Astrocyte (in vitro differentiated cells and primary cell): ENCODE data around the gene CHCHD6. TPM values are rescaled to one million over a fixed set of nuclear protein-coding genes. Genes with fewer than 3 reads are reported as not detected.

ENCODE experiments used
- DNase-seq: peaks from one replicate; pipeline ENCODE4 v3.0.0-alpha.2; 2010; ENCODE audit warnings: low read depth
- FAIRE-seq: peaks from 2 replicates; lab custom pipeline; 2011; peaks lifted over from hg19 to GRCh38; lab: Jason Lieb, UNC
- H2AFZ ChIP-seq: 2 replicates; pipeline ENCODE4 v1.6.0; 2012; ENCODE audit warnings: low read depth, low read length, inconsistent platforms
- H3K27ac ChIP-seq: 2 replicates; pipeline ENCODE4 v1.5.1; 2011; ENCODE audit warnings: low read depth, low read length, inconsistent platforms
- H3K27me3 ChIP-seq: 2 replicates; pipeline ENCODE4 v1.6.0; 2011; ENCODE audit warnings: low read length, inconsistent platforms; ENCODE audit not compliant: insufficient read depth
- H3K36me3 ChIP-seq: 2 replicates; pipeline ENCODE4 v1.5.1; 2011; ENCODE audit warnings: low read length, inconsistent platforms; ENCODE audit not compliant: insufficient read depth
- H3K4me1 ChIP-seq: 2 replicates; pipeline ENCODE4 v1.5.1; 2011; ENCODE audit warnings: low read length, inconsistent platforms; ENCODE audit not compliant: insufficient read depth
- H3K4me2 ChIP-seq: 2 replicates; pipeline ENCODE4 v1.6.0; 2012; ENCODE audit warnings: low read length, inconsistent platforms
- H3K4me3 ChIP-seq: 2 replicates; pipeline ENCODE4 v1.5.1; 2011; ENCODE audit warnings: low read depth, mild to moderate bottlenecking, low read length, inconsistent platforms; ENCODE audit not compliant: insufficient read depth
- H3K79me2 ChIP-seq: 2 replicates; pipeline ENCODE4 v1.6.0; 2012; ENCODE audit warnings: mild to moderate bottlenecking, low read length, inconsistent platforms; ENCODE audit not compliant: insufficient read depth
- H3K9ac ChIP-seq: 2 replicates; pipeline ENCODE4 v1.6.0; 2012; ENCODE audit warnings: mild to moderate bottlenecking, low read length, inconsistent platforms
- H3K9me3 ChIP-seq: 2 replicates; pipeline ENCODE4 v1.5.1; 2012; ENCODE audit warnings: low read depth, mild to moderate bottlenecking, low read length, inconsistent platforms; ENCODE audit not compliant: insufficient read depth
- H4K20me1 ChIP-seq: 2 replicates; pipeline ENCODE4 v1.6.0; 2012; ENCODE audit warnings: low read length, inconsistent platforms; ENCODE audit not compliant: insufficient read depth
- H3K27ac Mint-ChIP-seq: one replicate; pipeline ENCODE4 v1.8.0; 2021; ENCODE audit warnings: mild to moderate bottlenecking, mixed read lengths; ENCODE audit not compliant: unreplicated experiment
- H3K27me3 Mint-ChIP-seq: one replicate; pipeline ENCODE4 v1.8.0; 2021; ENCODE audit warnings: low read depth, mixed read lengths; ENCODE audit not compliant: unreplicated experiment
- H3K36me3 Mint-ChIP-seq: one replicate; pipeline ENCODE4 v1.8.0; 2021; ENCODE audit warnings: low read depth, mixed read lengths; ENCODE audit not compliant: unreplicated experiment
- H3K4me1 Mint-ChIP-seq: one replicate; pipeline ENCODE4 v1.8.0; 2021; ENCODE audit warnings: low read depth, mixed read lengths; ENCODE audit not compliant: unreplicated experiment
- H3K4me3 Mint-ChIP-seq: one replicate; pipeline ENCODE4 v1.8.0; 2021; ENCODE audit warnings: mild to moderate bottlenecking, moderate library complexity, mixed read lengths; ENCODE audit not compliant: unreplicated experiment
- H3K9me3 Mint-ChIP-seq: one replicate; pipeline ENCODE4 v1.8.0; 2021; ENCODE audit warnings: mild to moderate bottlenecking, mixed read lengths; ENCODE audit not compliant: unreplicated experiment
- EZH2 ChIP-seq: IDR thresholded peaks from 2 replicates; pipeline ENCODE4 v1.6.1; 2012; ENCODE audit warnings: mild to moderate bottlenecking, low read length, inconsistent platforms; ENCODE audit not compliant: insufficient read depth
- total RNA-seq: library from RNA; stranded (reverse); gene quantifications from 2 replicates; pipeline ENCODE4 v1.2.1, GENCODE V29; 2021
- TF ChIP-seq, protein P1 (sequence below): IDR thresholded peaks from 2 replicates; pipeline ENCODE4 v1.5.1; 2011; ENCODE audit warnings: low read depth, mild to moderate bottlenecking, inconsistent platforms, low read length, moderate library complexity; ENCODE audit not compliant: insufficient read depth

Gene CHCHD6
- total RNA-seq, 1 donor from 2014 or later = 21.1 TPM

GRCh38 chr3:126962756-126963155 is 258.7 kb downstream of the CHCHD6 start:
- Histone ChIP-seq H3K9ac (no peak overlapping the region), H3K79me2 (no peaks in the 10 kb centered on the region), H2AFZ (no peak overlapping the region), H4K20me1 (no peaks in the 10 kb centered on the region), H3K4me3 (no peak overlapping the region), H3K27me3 (no peaks in the 10 kb centered on the region), H3K27ac (no peak overlapping the region), H3K36me3 (no peaks in the 10 kb centered on the region), H3K9me3 (no peaks in the 10 kb centered on the region), H3K4me1 (peaks cover 10% of the 10 kb centered on the region), H3K4me2 (no peak overlapping the region)
- TF ChIP-seq EZH2 = no peak
- TF ChIP-seq, protein P1, sequence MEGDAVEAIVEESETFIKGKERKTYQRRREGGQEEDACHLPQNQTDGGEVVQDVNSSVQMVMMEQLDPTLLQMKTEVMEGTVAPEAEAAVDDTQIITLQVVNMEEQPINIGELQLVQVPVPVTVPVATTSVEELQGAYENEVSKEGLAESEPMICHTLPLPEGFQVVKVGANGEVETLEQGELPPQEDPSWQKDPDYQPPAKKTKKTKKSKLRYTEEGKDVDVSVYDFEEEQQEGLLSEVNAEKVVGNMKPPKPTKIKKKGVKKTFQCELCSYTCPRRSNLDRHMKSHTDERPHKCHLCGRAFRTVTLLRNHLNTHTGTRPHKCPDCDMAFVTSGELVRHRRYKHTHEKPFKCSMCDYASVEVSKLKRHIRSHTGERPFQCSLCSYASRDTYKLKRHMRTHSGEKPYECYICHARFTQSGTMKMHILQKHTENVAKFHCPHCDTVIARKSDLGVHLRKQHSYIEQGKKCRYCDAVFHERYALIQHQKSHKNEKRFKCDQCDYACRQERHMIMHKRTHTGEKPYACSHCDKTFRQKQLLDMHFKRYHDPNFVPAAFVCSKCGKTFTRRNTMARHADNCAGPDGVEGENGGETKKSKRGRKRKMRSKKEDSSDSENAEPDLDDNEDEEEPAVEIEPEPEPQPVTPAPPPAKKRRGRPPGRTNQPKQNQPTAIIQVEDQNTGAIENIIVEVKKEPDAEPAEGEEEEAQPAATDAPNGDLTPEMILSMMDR = no peak
- FAIRE-seq = no peak
- DNase-seq = no peak
- Mint-ChIP-seq H3K27me3 (peaks cover 24% of the 10 kb centered on the region), H3K4me3 (no peak overlapping the region), H3K27ac (no peak overlapping the region), H3K36me3 (peaks cover 12% of the 10 kb centered on the region), H3K4me1 (peaks cover 4% of the 10 kb centered on the region), H3K9me3 (no peaks in the 10 kb centered on the region)

- no peak for DNase-seq
- H4K20me1 ChIP-seq = no peaks in the 10 kb centered on the region
- H3K79me2 ChIP-seq = no peaks in the 10 kb centered on the region
- no peaks in the 10 kb centered on the region for H3K36me3 ChIP-seq
- FAIRE-seq = no peak
- Mint-ChIP-seq H3K27me3 (peaks cover 30% of the 10 kb centered on the region), H3K36me3 (peaks cover 12% of the 10 kb centered on the region), H3K4me3 (no peak overlapping the region), H3K4me1 (peaks cover 4% of the 10 kb centered on the region), H3K9me3 (no peaks in the 10 kb centered on the region), H3K27ac (no peak overlapping the region)
- H3K4me1 ChIP-seq = peaks cover 10% of the 10 kb centered on the region
- H3K4me3 ChIP-seq = no peak overlapping the region
- no peak overlapping the region for H3K4me2 ChIP-seq
- H3K27ac ChIP-seq = no peak overlapping the region
- no peak overlapping the region for H2AFZ ChIP-seq
- H3K9ac ChIP-seq = no peak overlapping the region
- H3K9me3 ChIP-seq = no peaks in the 10 kb centered on the region
- no peaks in the 10 kb centered on the region for H3K27me3 ChIP-seq
- TF ChIP-seq, protein P1 = no peak
- no peak for TF ChIP-seq EZH2
Observed at GRCh38 chr3:126963261-126964190, 259.5 kb downstream of the CHCHD6 start.

GRCh38 chr3:126964261-126964660 is 260.2 kb downstream of the CHCHD6 start:
- Mint-ChIP-seq H3K4me1 (peaks cover 6% of the 10 kb centered on the region), H3K4me3 (no peak overlapping the region), H3K27ac (no peak overlapping the region), H3K27me3 (peaks cover 30% of the 10 kb centered on the region), H3K9me3 (no peaks in the 10 kb centered on the region), H3K36me3 (peaks cover 8% of the 10 kb centered on the region)
- Histone ChIP-seq H3K4me2 (no peak overlapping the region), H2AFZ (no peak overlapping the region), H3K27me3 (no peaks in the 10 kb centered on the region), H4K20me1 (no peaks in the 10 kb centered on the region), H3K79me2 (no peaks in the 10 kb centered on the region), H3K9me3 (no peaks in the 10 kb centered on the region), H3K4me3 (no peak overlapping the region), H3K27ac (no peak overlapping the region), H3K4me1 (peaks cover 10% of the 10 kb centered on the region), H3K36me3 (no peaks in the 10 kb centered on the region), H3K9ac (no peak overlapping the region)
- no peak for TF ChIP-seq EZH2
- TF ChIP-seq, protein P1 = no peak
- no peak for DNase-seq
- FAIRE-seq = no peak
